Esophagus squamous epithelium (tissue), 4 donors: ENCODE data around the gene HMGB1.

Experiments
- POLR2A ChIP-seq, 4 donors: fragments of 450-650 bp; IDR thresholded peaks; one replicate each; pipeline ENCODE4 v1.6.1; 2017; ENCODE audit warnings: antibody characterized with exemption in 4 of 4, mild to moderate bottlenecking in 4 of 4, moderate library complexity in 3 of 4
- TF ChIP-seq, protein P1 (sequence below), 6 experiments: fragments of 450-650 bp in 4 of 6; fragments of 200-600 bp in 2 of 6; sonication (generic) in 2 of 6; IDR thresholded peaks; one replicate each; pipeline ENCODE4 v1.5.1; 2016 to 2019; ENCODE audit warnings: antibody characterized with exemption in 6 of 6, mild to moderate bottlenecking in 4 of 6, moderate library complexity in 4 of 6

DNA sequence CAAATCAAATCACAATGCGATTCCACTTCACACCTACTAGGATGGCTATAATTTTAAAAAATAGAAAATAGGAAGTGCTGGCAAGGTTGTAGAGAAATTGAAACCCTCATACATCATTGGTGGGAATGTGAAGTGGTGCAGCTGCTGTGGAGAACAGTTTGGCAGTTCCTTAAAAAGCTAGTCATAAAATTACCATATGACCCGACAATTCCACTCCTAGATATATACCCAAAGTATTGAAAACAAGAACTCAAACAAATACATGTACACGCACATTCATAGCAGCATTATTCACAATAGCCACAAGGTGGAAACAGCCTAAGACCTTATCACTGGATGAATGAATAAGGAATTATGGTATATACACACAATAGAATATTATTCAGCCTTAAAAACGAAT lies 12.0 kb downstream of the HMGB1 start:
- TF ChIP-seq, protein P1, sequence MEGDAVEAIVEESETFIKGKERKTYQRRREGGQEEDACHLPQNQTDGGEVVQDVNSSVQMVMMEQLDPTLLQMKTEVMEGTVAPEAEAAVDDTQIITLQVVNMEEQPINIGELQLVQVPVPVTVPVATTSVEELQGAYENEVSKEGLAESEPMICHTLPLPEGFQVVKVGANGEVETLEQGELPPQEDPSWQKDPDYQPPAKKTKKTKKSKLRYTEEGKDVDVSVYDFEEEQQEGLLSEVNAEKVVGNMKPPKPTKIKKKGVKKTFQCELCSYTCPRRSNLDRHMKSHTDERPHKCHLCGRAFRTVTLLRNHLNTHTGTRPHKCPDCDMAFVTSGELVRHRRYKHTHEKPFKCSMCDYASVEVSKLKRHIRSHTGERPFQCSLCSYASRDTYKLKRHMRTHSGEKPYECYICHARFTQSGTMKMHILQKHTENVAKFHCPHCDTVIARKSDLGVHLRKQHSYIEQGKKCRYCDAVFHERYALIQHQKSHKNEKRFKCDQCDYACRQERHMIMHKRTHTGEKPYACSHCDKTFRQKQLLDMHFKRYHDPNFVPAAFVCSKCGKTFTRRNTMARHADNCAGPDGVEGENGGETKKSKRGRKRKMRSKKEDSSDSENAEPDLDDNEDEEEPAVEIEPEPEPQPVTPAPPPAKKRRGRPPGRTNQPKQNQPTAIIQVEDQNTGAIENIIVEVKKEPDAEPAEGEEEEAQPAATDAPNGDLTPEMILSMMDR (IDR thresholded peaks at IDR 0.05), result peak in 2 of 6 experiments; percentile 29 to 40
- TF ChIP-seq POLR2A (IDR thresholded peaks at IDR 0.05), result no peak
